Cardiac muscle cell (in vitro differentiated cells and primary cell): ENCODE results near the gene KLHL36. TPM values are rescaled to one million over a fixed set of nuclear protein-coding genes. Genes with fewer than 3 reads are reported as not detected.
A peak's percentile ranks its signal among the peaks of the same experiment; 100 is the strongest.

ENCODE experiments used
- DNase-seq, 2 donors: peaks; one replicate each; pipeline versions ENCODE4 v3.0.0 to v3.0.0-alpha.2; 2010 to 2017; ENCODE audit warnings: low read depth in 1 of 2, low spot score in 1 of 2
- H3K27ac ChIP-seq: fragments of 200-600 bp; sonication (generic); 2 replicates; pipeline ENCODE4 v1.5.1; 2016
- H3K27me3 ChIP-seq: fragments of 200-600 bp; sonication (generic); 2 replicates; pipeline ENCODE4 v1.6.0; 2016; ENCODE audit warnings: control low read depth
- H3K36me3 ChIP-seq: fragments of 200-600 bp; sonication (generic); 2 replicates; pipeline ENCODE4 v1.5.1; 2016; ENCODE audit warnings: control low read depth
- H3K4me1 ChIP-seq: fragments of 200-600 bp; sonication (generic); 2 replicates; pipeline ENCODE4 v1.8.1; 2017; ENCODE audit warnings: low read depth, mild to moderate bottlenecking, mixed run types
- H3K4me3 ChIP-seq: fragments of 200-600 bp; sonication (generic); 2 replicates; pipeline ENCODE4 v1.5.1; 2016; ENCODE audit warnings: mild to moderate bottlenecking
- H3K9me3 ChIP-seq: fragments of 200-600 bp; sonication (generic); 2 replicates; pipeline ENCODE4 v1.5.1; 2017; ENCODE audit warnings: low read depth, mild to moderate bottlenecking, control low read depth
- polyA plus RNA-seq: library from polyadenylated mRNA; unstranded; fragments of >200 nt; fragmentation: Nextera tagmentation; extraction: Ambion mirVana; gene quantifications from 2 replicates; pipeline ENCODE4 v1.2.1, GENCODE V29; 2016
- total RNA-seq: library from RNA; depleted of rRNA; stranded (reverse); fragments of >200 nt; gene quantifications from 2 replicates; pipeline ENCODE4 v1.2.3, GENCODE V29; 2016
- TF ChIP-seq, protein P1 (sequence below): IDR thresholded peaks from 2 replicates; pipeline ENCODE4 v1.5.1; 2012; ENCODE audit warnings: low read depth, mild to moderate bottlenecking, low read length

KLHL36 gene
- total and polyA plus RNA-seq, 2 experiments from 2014 or later = 14.5 to 53.9 TPM

DNA sequence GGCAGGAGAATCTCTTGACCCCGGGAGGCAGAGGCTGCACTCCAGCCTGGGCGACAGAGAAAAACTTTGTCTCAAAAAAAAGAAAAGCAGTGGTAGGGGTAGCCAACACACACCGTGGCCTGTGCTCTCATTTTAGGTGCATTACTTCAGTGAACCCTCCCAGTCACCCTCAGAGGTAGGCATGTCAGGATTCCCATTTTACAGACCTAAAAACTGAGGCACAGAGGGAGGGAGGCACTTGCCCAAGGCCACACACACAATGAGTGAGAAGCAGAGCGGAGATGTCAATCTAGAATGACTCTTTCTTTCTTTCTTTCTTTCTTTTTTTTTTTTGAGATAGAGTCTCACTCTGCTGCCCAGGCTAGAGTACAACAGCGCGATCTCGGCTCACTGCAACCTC is 35.6 kb upstream of the KLHL36 start:
- TF ChIP-seq, protein P1, sequence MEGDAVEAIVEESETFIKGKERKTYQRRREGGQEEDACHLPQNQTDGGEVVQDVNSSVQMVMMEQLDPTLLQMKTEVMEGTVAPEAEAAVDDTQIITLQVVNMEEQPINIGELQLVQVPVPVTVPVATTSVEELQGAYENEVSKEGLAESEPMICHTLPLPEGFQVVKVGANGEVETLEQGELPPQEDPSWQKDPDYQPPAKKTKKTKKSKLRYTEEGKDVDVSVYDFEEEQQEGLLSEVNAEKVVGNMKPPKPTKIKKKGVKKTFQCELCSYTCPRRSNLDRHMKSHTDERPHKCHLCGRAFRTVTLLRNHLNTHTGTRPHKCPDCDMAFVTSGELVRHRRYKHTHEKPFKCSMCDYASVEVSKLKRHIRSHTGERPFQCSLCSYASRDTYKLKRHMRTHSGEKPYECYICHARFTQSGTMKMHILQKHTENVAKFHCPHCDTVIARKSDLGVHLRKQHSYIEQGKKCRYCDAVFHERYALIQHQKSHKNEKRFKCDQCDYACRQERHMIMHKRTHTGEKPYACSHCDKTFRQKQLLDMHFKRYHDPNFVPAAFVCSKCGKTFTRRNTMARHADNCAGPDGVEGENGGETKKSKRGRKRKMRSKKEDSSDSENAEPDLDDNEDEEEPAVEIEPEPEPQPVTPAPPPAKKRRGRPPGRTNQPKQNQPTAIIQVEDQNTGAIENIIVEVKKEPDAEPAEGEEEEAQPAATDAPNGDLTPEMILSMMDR = no peak
- no peak for DNase-seq
- no peak overlapping the region for H3K4me3 ChIP-seq
- no peaks in the 10 kb centered on the region for H3K36me3 ChIP-seq
- H3K27ac ChIP-seq = no peak overlapping the region
- H3K9me3 ChIP-seq = no peaks in the 10 kb centered on the region
- H3K4me1 ChIP-seq = peaks cover 8% of the 10 kb centered on the region
- peaks cover 7% of the 10 kb centered on the region for H3K27me3 ChIP-seq

DNA sequence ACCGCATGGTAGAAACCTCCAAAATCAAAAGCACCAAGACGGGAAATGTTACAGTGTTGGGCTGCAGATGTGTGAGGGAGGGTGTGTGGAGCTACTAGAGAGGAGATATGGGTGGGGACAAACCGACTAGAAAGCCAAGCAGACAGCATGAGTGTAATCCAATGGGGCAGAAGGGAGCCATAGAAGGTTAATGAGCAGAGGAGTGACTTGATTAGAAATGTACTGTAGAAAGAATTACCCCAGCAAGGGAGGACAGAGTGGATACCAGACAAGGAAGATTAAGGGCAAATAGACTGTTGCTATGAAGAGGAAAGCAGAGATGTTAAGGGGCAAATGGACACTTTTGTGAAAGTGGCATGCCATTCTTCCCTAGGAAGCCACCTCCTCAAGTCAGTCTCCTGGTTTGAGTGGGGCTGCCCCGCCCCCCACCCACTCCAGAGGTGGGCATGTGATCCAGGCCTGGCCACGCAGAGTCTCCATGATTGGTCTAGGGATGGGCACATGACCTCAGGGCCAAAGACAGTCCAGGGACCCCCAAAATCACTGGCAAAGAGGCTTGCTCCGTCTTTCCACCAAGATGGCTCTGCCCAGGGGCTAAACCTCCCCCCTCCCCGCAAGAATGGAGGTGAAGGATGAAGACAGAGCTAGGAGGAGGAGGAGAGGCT is 34.8 kb upstream of the KLHL36 start:
- H3K36me3 ChIP-seq = no peaks in the 10 kb centered on the region
- H3K9me3 ChIP-seq = no peaks in the 10 kb centered on the region
- DNase-seq = no peak
- TF ChIP-seq, protein P1 = no peak
- peaks cover 8% of the 10 kb centered on the region for H3K4me1 ChIP-seq
- H3K27me3 ChIP-seq = peaks cover 7% of the 10 kb centered on the region
- no peak overlapping the region for H3K27ac ChIP-seq
- H3K4me3 ChIP-seq = no peak overlapping the region

DNA sequence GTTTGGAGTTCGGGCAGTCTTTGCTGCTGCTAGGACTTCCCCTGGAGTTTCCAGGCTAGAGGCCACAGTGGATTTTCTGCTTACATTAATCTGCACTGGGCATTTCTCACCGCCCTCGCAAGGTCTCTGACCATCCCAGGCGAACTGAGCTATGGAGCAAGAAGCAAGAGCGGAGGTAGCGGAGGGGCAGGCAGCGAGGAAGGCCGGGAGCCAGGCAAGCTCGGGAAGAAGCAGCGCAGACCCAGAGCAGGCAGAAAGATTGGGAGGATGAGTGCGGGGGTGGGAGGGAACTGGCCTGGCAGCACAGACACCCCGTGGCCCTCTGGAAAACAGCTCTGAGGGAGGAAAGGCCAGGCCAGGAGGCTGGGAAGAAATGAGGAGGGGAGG is 34.2 kb upstream of the KLHL36 start:
- H3K36me3 ChIP-seq = no peaks in the 10 kb centered on the region
- DNase-seq = peak in 1 of 2 donors; percentile 49
- H3K4me1 ChIP-seq = peaks cover 8% of the 10 kb centered on the region
- H3K27ac ChIP-seq = no peak overlapping the region
- TF ChIP-seq, protein P1 = no peak
- peaks cover 7% of the 10 kb centered on the region for H3K27me3 ChIP-seq
- H3K4me3 ChIP-seq = no peak overlapping the region
- H3K9me3 ChIP-seq = no peaks in the 10 kb centered on the region

DNA sequence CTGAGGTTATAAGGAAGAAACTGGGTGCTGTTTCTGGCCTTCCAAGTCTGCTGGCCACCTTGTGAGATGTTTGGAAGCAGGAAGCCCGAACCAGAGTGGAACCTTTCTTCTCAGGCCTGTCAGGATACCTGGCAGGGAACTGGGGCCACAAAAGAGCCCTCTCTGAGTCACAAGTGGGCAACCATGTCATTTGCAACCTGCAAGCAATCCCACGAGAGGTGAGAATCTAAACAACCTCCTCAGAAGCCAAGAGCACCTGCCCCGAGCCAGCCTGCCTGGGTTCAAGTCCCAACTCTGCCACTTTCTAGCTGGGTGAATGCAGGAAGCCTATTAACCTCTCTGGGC is 33.7 kb upstream of the KLHL36 start:
- Histone ChIP-seq H3K27ac (no peak overlapping the region), H3K4me3 (no peak overlapping the region), H3K9me3 (no peaks in the 10 kb centered on the region), H3K27me3 (peaks cover 7% of the 10 kb centered on the region), H3K36me3 (no peaks in the 10 kb centered on the region), H3K4me1 (peaks cover 8% of the 10 kb centered on the region)
- no peak for DNase-seq
- TF ChIP-seq, protein P1 = no peak

DNA sequence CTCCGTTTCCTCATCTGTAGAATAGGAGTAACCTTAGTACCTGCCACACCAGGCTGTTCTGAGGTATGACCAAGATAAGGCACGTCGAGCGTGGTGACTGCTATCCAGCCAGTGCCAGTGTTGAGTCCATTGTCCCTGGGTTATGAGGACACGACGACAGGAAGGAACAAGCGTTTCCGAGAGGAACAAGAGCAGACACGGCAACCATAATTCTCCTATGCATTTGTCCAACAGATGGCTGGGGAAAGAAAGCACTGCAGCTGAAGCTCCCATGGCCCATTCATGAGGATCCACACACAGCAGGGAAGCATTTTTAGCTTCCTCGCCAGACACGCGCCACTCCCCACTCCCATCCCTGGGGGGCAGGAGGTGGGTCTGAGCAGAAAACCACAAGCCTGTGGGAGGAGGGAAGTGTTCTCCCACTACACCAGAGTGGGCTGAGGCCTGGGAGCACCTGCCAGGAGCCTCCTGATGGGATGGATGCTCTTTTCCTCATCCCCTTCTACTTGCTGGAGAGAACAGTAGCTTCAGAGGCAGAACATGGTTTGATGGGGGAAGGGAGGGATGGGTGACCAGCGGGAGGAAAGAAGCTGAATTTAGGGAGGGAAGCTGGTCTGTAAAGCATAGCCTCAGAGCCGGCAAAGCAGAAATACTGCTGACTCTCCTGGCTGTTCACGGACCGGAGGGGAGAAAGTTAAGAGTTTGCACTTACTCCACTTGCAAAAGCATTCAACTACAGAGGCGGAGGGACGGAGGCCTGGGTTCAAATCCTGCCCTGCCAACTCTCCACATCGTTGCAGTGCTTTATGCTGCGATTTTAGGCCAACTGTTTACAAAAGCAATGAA is 33.1 kb upstream of the KLHL36 start:
- Histone ChIP-seq H3K4me1 (peaks cover 8% of the 10 kb centered on the region), H3K36me3 (no peaks in the 10 kb centered on the region), H3K27me3 (peaks cover 7% of the 10 kb centered on the region), H3K27ac (no peak overlapping the region), H3K4me3 (no peak overlapping the region), H3K9me3 (no peaks in the 10 kb centered on the region)
- no peak for DNase-seq
- TF ChIP-seq, protein P1 = no peak
